Natural killer cell (primary cell): ENCODE data around the gene PADI1. TPM values are rescaled to one million over a fixed set of nuclear protein-coding genes. Genes with fewer than 3 reads are reported as not detected.

Experiments used
- ATAC-seq, 3 donors: fragments of 150-1000 bp in 2 of 3; fragments of 200-7000 bp in 1 of 3; cut with Tn5 transposase; 1 replicate in 1 of 3; 2 replicates in 2 of 3; pipeline ENCODE4 v1.10.0; 2021; ENCODE audit warnings: mild to moderate bottlenecking in 2 of 3, moderate library complexity in 2 of 3
- DNase-seq, 2 donors: peaks; one replicate each; pipeline versions ENCODE4 v3.0.0 to v3.0.0-alpha.2; 2013 to 2021; ENCODE audit warnings: mixed read lengths in 1 of 2
- H3K27ac ChIP-seq: one replicate; pipeline ENCODE4 v1.5.1; 2013; ENCODE audit warnings: mild to moderate bottlenecking, low read length
- H3K27me3 ChIP-seq: one replicate; pipeline ENCODE4 v1.6.1; 2013; ENCODE audit warnings: low read length; ENCODE audit not compliant: control insufficient read depth, insufficient read depth
- H3K36me3 ChIP-seq: one replicate; pipeline ENCODE4 v1.6.1; 2013; ENCODE audit warnings: low read length; ENCODE audit not compliant: control insufficient read depth, insufficient read depth
- H3K4me1 ChIP-seq: one replicate; pipeline ENCODE4 v1.6.1; 2013; ENCODE audit warnings: low read length; ENCODE audit not compliant: control insufficient read depth, insufficient read depth
- H3K4me3 ChIP-seq: one replicate; pipeline ENCODE4 v1.5.1; 2013; ENCODE audit warnings: low read length
- H3K9me3 ChIP-seq: one replicate; pipeline ENCODE4 v1.6.1; 2013; ENCODE audit warnings: low read length; ENCODE audit not compliant: control insufficient read depth, insufficient read depth
- H3K27ac Mint-ChIP-seq, 2 donors: one replicate each; pipeline ENCODE4 v1.8.0; 2022; ENCODE audit warnings: mild to moderate bottlenecking in 2 of 2, mixed read lengths in 2 of 2, moderate library complexity in 1 of 2
- H3K27me3 Mint-ChIP-seq, 2 donors: one replicate each; pipeline ENCODE4 v1.8.0; 2022; ENCODE audit warnings: low read depth in 2 of 2, mixed read lengths in 2 of 2
- H3K36me3 Mint-ChIP-seq: one replicate; pipeline ENCODE4 v1.8.0; 2022; ENCODE audit warnings: mixed read lengths
- H3K4me1 Mint-ChIP-seq, 2 donors: one replicate each; pipeline ENCODE4 v1.8.0; 2022; ENCODE audit warnings: mixed read lengths in 2 of 2
- H3K4me3 Mint-ChIP-seq: one replicate; pipeline ENCODE4 v1.8.0; 2022; ENCODE audit warnings: mild to moderate bottlenecking, moderate library complexity, mixed read lengths
- H3K9me3 Mint-ChIP-seq, 2 donors: one replicate each; pipeline ENCODE4 v1.8.0; 2022; ENCODE audit warnings: mixed read lengths in 2 of 2
- CTCF ChIP-seq: fragments of 200-600 bp; IDR thresholded peaks from one replicate; pipeline ENCODE4 v1.8.0; 2022; ENCODE audit warnings: antibody characterized with exemption
- WGBS: methylation state at CpG from one replicate; pipeline ENCODE4 v1.1.7; 2013; ENCODE audit warnings: missing lambda C conversion rate; ENCODE audit not compliant: insufficient coverage; 5-methylcytosine and 5-hydroxymethylcytosine counted together
- intact Hi-C: fragments of 100-400 bp; cut with micrococcal nuclease; formaldehyde crosslinking; loops from one replicate; pipeline ENCODE4 v1.14.2; 2022
- total RNA-seq, 4 donors: library from RNA; stranded (reverse); fragments of 120-200 nt in 1 of 4; gene quantifications; one replicate each; pipeline versions ENCODE4 v1.2.3 to v1.2.4, GENCODE V29; 2013 to 2022

The PADI1 gene
- total RNA-seq, 3 donors from 2014 or later (not counting 1 experiment from before 2014, with no cell fraction given) = not detected

GRCh38 chr1:17277511-17278159 is 72.7 kb downstream of the PADI1 start:
- Mint-ChIP-seq H3K4me3 (no peak overlapping the region), H3K4me1 (no peaks in the 10 kb centered on the region), H3K36me3 (no peaks in the 10 kb centered on the region), H3K27ac (no peak overlapping the region), H3K9me3 (no peaks in the 10 kb centered on the region), H3K27me3 (peaks cover 8 to 17% of the 10 kb centered on the region in 2 donors)
- Histone ChIP-seq H3K36me3 (no peaks in the 10 kb centered on the region), H3K4me3 (no peak overlapping the region), H3K4me1 (peaks cover 2% of the 10 kb centered on the region), H3K27me3 (no peaks in the 10 kb centered on the region), H3K9me3 (no peaks in the 10 kb centered on the region), H3K27ac (no peak overlapping the region)
- no peak for ATAC-seq
- no peak for TF ChIP-seq CTCF
- DNase-seq = no peak
- 79% methylated on average over 8 of the region's 8 CpGs for WGBS
- intact Hi-C loops = no loop called here

- Histone ChIP-seq H3K4me1 (peaks cover 2% of the 10 kb centered on the region), H3K27me3 (no peaks in the 10 kb centered on the region), H3K36me3 (no peaks in the 10 kb centered on the region), H3K9me3 (no peaks in the 10 kb centered on the region), H3K27ac (no peak overlapping the region), H3K4me3 (no peak overlapping the region)
- intact Hi-C loops = no loop called here
- H3K9me3 Mint-ChIP-seq = no peaks in the 10 kb centered on the region
- H3K27ac Mint-ChIP-seq = no peak overlapping the region
- peaks cover 8 to 17% of the 10 kb centered on the region in 2 donors for H3K27me3 Mint-ChIP-seq
- no peak overlapping the region for H3K4me3 Mint-ChIP-seq
- no peak for TF ChIP-seq CTCF
- no peaks in the 10 kb centered on the region for H3K4me1 Mint-ChIP-seq
- no peaks in the 10 kb centered on the region for H3K36me3 Mint-ChIP-seq
- no peak for ATAC-seq
- no peak for DNase-seq
- 86% methylated on average over 14 of the region's 14 CpGs for WGBS
Measured at GRCh38 chr1:17278996-17279830, 74.3 kb downstream of the PADI1 start.

- H3K36me3 Mint-ChIP-seq = no peaks in the 10 kb centered on the region
- peaks cover 8 to 13% of the 10 kb centered on the region in 2 donors for H3K27me3 Mint-ChIP-seq
- H3K9me3 Mint-ChIP-seq = no peaks in the 10 kb centered on the region
- no peak overlapping the region for H3K27ac ChIP-seq
- no peaks in the 10 kb centered on the region for H3K4me1 Mint-ChIP-seq
- no peaks in the 10 kb centered on the region for H3K27me3 ChIP-seq
- no peaks in the 10 kb centered on the region for H3K9me3 ChIP-seq
- no peak for TF ChIP-seq CTCF
- H3K4me3 ChIP-seq = no peak overlapping the region
- H3K4me3 Mint-ChIP-seq = no peak overlapping the region
- DNase-seq = no peak
- intact Hi-C loops = no loop called here
- WGBS = 88% methylated on average over 7 of the region's 7 CpGs
- H3K27ac Mint-ChIP-seq = no peak overlapping the region
- no peaks in the 10 kb centered on the region for H3K36me3 ChIP-seq
- H3K4me1 ChIP-seq = peaks cover 2% of the 10 kb centered on the region
- ATAC-seq = no peak
Measured at GRCh38 chr1:17280436-17280835, 75.5 kb downstream of the PADI1 start.
